Endodermal cell (in vitro differentiated cells): ENCODE data around the gene KCNK7. TPM values are rescaled to one million over a fixed set of nuclear protein-coding genes. Genes with fewer than 3 reads are reported as not detected.
A peak's percentile ranks its signal among the peaks of the same experiment; 100 is the strongest.

Source experiments
- DNase-seq: peaks from one replicate; pipeline ENCODE4 v3.0.0-alpha.2; 2017
- H3K27ac ChIP-seq: 2 replicates; pipeline ENCODE4 v1.5.1; 2013; ENCODE audit warnings: mild to moderate bottlenecking, low read depth, low read length, moderate library complexity
- H3K27me3 ChIP-seq: 2 replicates; pipeline ENCODE4 v1.6.1; 2013; ENCODE audit warnings: mild to moderate bottlenecking, low read length, moderate library complexity; ENCODE audit not compliant: insufficient read depth, control insufficient read depth, poor library complexity, severe bottlenecking
- H3K36me3 ChIP-seq: 2 replicates; pipeline ENCODE4 v1.7.0; 2013; ENCODE audit warnings: mild to moderate bottlenecking, low read length, moderate library complexity; ENCODE audit not compliant: control insufficient read depth, insufficient read depth
- H3K4me1 ChIP-seq: one replicate; pipeline ENCODE4 v1.7.0; 2013; ENCODE audit warnings: low read length; ENCODE audit not compliant: control insufficient read depth, insufficient read depth
- H3K4me3 ChIP-seq: 2 replicates; pipeline ENCODE4 v1.5.1; 2013; ENCODE audit warnings: mild to moderate bottlenecking, low read length, moderate library complexity
- H3K9ac ChIP-seq: 2 replicates; pipeline ENCODE4 v1.6.1; 2013; ENCODE audit warnings: mild to moderate bottlenecking, low read length, moderate library complexity; ENCODE audit not compliant: poor library complexity, severe bottlenecking; ENCODE audit errors: extremely low read depth
- H3K9me3 ChIP-seq: 2 replicates; pipeline ENCODE4 v1.6.1; 2013; ENCODE audit warnings: mild to moderate bottlenecking, low read length, moderate library complexity; ENCODE audit not compliant: control insufficient read depth
- H3K27ac Mint-ChIP-seq: 2 replicates; pipeline ENCODE4 v1.8.0; 2020; ENCODE audit warnings: mixed read lengths
- H3K27me3 Mint-ChIP-seq: 2 replicates; pipeline ENCODE4 v1.8.0; 2021; ENCODE audit warnings: mild to moderate bottlenecking, mixed read lengths; ENCODE audit not compliant: insufficient read depth
- H3K36me3 Mint-ChIP-seq: 2 replicates; pipeline ENCODE4 v1.8.0; 2020; ENCODE audit warnings: low read depth, mixed read lengths
- H3K4me1 Mint-ChIP-seq: 2 replicates; pipeline ENCODE4 v1.8.0; 2020; ENCODE audit warnings: mixed read lengths
- H3K4me3 Mint-ChIP-seq: 2 replicates; pipeline ENCODE4 v1.8.0; 2020; ENCODE audit warnings: mild to moderate bottlenecking, moderate library complexity, mixed read lengths
- H3K9me3 Mint-ChIP-seq: 2 replicates; pipeline ENCODE4 v1.8.0; 2020; ENCODE audit warnings: mild to moderate bottlenecking, mixed read lengths
- CTCF ChIP-seq: fragments of 200-600 bp; sonication (generic); conservative IDR thresholded peaks from 2 replicates; pipeline ENCODE4 v1.5.0; 2021; ENCODE audit warnings: antibody characterized with exemption, mild to moderate bottlenecking
- WGBS, 2 experiments: methylation state at CpG; one replicate each; pipeline versions ENCODE4 v1.1.5 to v1.1.7; 2013; ENCODE audit warnings: missing lambda C conversion rate in 2 of 2, mixed read lengths in 1 of 2; ENCODE audit not compliant: insufficient coverage in 1 of 2, insufficient read length in 1 of 2; 5-methylcytosine and 5-hydroxymethylcytosine counted together
- total RNA-seq, 2 donors: library from RNA; stranded (reverse); fragmentation: NEBNext Ultra II Directional in 1 of 2; extraction: Animal tissue kit (Norgen Biotek cat#: 25700) in 1 of 2; gene quantifications; 2 replicates in 1 of 2; 3 replicates in 1 of 2; pipeline ENCODE4 v1.2.1, GENCODE V29; 2021

KCNK7 gene
- total RNA-seq, 2 donors from 2014 or later, result 1.2 TPM; not detected in 1

- Histone ChIP-seq H3K36me3 (peaks cover 5% of the 10 kb centered on the region), H3K27me3 (peaks cover 33% of the 10 kb centered on the region), H3K4me1 (no peaks in the 10 kb centered on the region), H3K4me3 (no peak overlapping the region), H3K9ac (no peak overlapping the region), H3K27ac (no peak overlapping the region), H3K9me3 (no peaks in the 10 kb centered on the region)
- Mint-ChIP-seq H3K27me3 (peaks cover 63% of the 10 kb centered on the region), H3K9me3 (no peaks in the 10 kb centered on the region), H3K36me3 (peaks cover 6% of the 10 kb centered on the region), H3K4me1 (peaks cover 2% of the 10 kb centered on the region), H3K27ac (no peak overlapping the region), H3K4me3 (peak overlapping the region; percentile 39)
- 76 to 78% methylated on average over 18 to 22 of the region's 22 CpGs for WGBS, 2 experiments
- peak; percentile 70 for DNase-seq
- no peak for TF ChIP-seq CTCF
Observed at GRCh38 chr11:65592858-65593517, 2.6 kb downstream of the KCNK7 start.

DNA sequence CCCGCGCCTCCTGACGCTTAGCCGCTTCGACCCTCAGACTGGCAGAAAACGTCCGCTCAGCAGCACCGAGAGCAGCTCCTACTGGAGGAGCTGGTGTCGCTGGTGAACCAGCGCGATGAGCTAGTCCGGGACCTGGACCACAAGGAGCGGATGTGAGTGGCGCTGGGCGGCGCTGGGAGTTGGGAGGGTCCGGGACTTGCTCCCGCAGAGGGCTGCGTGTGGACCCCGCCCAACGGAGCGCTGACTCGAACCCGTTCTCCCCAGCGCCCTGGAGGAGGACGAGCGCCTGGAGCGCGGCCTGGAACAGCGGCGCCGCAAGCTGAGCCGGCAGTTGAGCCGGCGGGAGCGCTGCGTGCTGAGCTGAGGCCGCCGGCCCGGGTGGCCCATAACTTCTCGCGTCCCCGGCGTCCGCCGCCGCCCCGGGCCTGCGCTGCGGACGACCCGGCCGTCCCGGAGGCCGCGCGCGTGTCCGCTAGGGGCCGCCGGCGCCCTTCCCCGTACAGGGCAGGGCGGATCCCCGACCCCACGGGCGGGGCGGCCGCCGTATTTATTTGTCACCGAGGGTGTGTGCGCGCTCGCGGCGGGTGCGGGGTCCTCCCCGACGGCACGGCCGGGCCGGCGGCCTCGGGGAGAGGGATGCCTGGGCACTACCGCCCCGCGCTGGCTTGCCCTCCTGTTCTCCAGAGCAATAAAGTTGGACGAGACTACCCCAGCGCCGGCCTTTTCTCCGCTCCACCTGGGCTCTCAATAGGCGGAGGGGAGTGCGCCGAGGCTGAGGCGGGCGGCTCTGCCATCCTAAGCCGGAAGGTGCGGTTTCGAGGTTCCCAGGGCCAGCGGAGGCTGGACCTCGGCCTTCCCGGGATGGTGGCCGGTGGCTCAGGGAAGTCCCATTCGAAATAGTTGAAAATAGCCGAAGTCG, 3.4 kb downstream of the KCNK7 start:
- Mint-ChIP-seq H3K4me1 (peaks cover 2% of the 10 kb centered on the region), H3K36me3 (no peaks in the 10 kb centered on the region), H3K9me3 (no peaks in the 10 kb centered on the region), H3K4me3 (peak overlapping the region; percentile 40), H3K27ac (no peak overlapping the region), H3K27me3 (peaks cover 70% of the 10 kb centered on the region)
- H3K36me3 ChIP-seq, result no peaks in the 10 kb centered on the region
- peak; percentile 94 for DNase-seq
- no peaks in the 10 kb centered on the region for H3K4me1 ChIP-seq
- peak overlapping the region; percentile 72 for H3K4me3 ChIP-seq
- 6 to 8% methylated on average over 54 to 106 of the region's 106 CpGs for WGBS, 2 experiments
- H3K9ac ChIP-seq, result no peak overlapping the region
- no peak overlapping the region for H3K27ac ChIP-seq
- peaks cover 33% of the 10 kb centered on the region for H3K27me3 ChIP-seq
- no peaks in the 10 kb centered on the region for H3K9me3 ChIP-seq
- peak; percentile 60 for TF ChIP-seq CTCF

GRCh38 chr11:65590240-65590738, 5.3 kb downstream of the KCNK7 start:
- 90 to 100% methylated on average over 5 to 8 of the region's 8 CpGs for WGBS, 2 experiments
- Mint-ChIP-seq H3K4me1 (peaks cover 2% of the 10 kb centered on the region), H3K36me3 (no peaks in the 10 kb centered on the region), H3K9me3 (no peaks in the 10 kb centered on the region), H3K4me3 (no peak overlapping the region), H3K27me3 (peaks cover 87% of the 10 kb centered on the region), H3K27ac (no peak overlapping the region)
- H3K9ac ChIP-seq, result no peak overlapping the region
- H3K36me3 ChIP-seq, result no peaks in the 10 kb centered on the region
- H3K4me3 ChIP-seq, result no peak overlapping the region
- no peak for TF ChIP-seq CTCF
- H3K9me3 ChIP-seq, result no peaks in the 10 kb centered on the region
- no peak for DNase-seq
- no peaks in the 10 kb centered on the region for H3K4me1 ChIP-seq
- H3K27me3 ChIP-seq, result peaks cover 46% of the 10 kb centered on the region
- H3K27ac ChIP-seq, result no peak overlapping the region
